ENCODE data around the gene SLC7A5. TPM values are rescaled to one million over a fixed set of nuclear protein-coding genes. Genes with fewer than 3 reads are reported as not detected.

Gene SLC7A5
- total and polyA plus RNA-seq, 2 of the 13 experiments (the other 11 are each of a cell fraction or from before 2014, with no cell fraction given), result 79.6 to 155 TPM

DNA sequence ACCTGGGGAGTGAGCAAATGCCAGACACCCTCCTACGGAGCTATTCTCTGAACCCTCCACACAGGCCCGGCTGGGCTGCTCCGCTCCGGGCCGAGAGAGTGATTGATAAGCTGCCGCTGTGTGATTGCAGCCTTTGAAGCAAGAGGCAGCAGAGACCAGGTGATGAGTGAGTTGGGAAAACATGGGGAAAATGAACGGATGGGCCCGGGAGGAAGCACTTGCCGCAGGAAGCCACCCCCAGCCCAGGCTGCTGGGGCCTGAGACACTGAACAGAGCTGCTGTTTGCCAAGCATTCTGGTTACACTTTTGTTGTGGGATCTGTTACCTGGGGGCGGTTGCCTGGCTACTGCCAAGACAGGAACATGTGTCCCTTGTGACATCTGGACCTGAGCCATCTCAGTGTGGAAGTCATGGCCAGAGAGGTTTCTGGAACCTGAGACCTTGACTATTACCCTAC, 57.1 kb downstream of the SLC7A5 start (continued):
- TF ChIP-seq, protein P1, sequence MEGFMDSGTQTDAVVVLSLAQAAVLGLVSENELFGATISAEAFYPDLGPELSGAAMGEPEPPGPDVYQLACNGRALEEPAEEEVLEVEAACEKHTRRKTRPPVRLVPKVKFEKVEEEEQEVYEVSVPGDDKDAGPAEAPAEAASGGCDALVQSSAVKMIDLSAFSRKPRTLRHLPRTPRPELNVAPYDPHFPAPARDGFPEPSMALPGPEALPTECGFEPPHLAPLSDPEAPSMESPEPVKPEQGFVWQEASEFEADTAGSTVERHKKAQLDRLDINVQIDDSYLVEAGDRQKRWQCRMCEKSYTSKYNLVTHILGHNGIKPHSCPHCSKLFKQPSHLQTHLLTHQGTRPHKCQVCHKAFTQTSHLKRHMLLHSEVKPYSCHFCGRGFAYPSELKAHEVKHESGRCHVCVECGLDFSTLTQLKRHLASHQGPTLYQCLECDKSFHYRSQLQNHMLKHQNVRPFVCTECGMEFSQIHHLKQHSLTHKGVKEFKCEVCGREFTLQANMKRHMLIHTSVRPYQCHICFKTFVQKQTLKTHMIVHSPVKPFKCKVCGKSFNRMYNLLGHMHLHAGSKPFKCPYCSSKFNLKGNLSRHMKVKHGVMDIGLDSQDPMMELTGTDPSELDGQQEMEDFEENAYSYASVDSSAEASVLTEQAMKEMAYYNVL (CRISPR knock-in tag; IDR thresholded peaks at IDR 0.05; ENCODE audit: borderline replicate concordance), result 0 out of 2 replicates have a peak, but pooled peaks have one; percentile 35
- TF ChIP-seq, protein P2, sequence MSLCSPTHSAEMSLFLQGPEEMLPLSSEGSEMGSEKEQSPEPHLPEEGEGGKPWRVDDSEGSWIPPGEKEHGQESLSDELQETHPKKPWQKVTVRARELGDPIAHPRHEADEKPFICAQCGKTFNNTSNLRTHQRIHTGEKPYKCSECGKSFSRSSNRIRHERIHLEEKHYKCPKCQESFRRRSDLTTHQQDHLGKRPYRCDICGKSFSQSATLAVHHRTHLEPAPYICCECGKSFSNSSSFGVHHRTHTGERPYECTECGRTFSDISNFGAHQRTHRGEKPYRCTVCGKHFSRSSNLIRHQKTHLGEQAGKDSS (CRISPR knock-in tag; IDR thresholded peaks at IDR 0.05; ENCODE audit: borderline replicate concordance, low read depth), result no peak
- peak; percentile 56 for TF ChIP-seq MED1 (CRISPR knock-in tag; IDR thresholded peaks at IDR 0.05)
- TF ChIP-seq SRSF1 (optimal IDR thresholded peaks at IDR 0.05; ENCODE audit: low read depth, low read length), result no peak
- TF ChIP-seq, protein P3, sequence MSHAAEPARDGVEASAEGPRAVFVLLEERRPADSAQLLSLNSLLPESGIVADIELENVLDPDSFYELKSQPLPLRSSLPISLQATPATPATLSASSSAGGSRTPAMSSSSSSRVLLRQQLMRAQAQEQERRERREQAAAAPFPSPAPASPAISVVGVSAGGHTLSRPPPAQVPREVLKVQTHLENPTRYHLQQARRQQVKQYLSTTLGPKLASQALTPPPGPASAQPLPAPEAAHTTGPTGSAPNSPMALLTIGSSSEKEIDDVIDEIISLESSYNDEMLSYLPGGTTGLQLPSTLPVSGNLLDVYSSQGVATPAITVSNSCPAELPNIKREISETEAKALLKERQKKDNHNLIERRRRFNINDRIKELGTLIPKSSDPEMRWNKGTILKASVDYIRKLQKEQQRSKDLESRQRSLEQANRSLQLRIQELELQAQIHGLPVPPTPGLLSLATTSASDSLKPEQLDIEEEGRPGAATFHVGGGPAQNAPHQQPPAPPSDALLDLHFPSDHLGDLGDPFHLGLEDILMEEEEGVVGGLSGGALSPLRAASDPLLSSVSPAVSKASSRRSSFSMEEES (CRISPR knock-in tag; IDR thresholded peaks at IDR 0.05), result 0 out of 2 replicates have a peak, but pooled peaks have one; percentile 20
- TF ChIP-seq ETV6 (CRISPR knock-in tag; conservative IDR thresholded peaks at IDR 0.05), result no peak
- TF ChIP-seq FOXK2 (IDR thresholded peaks at IDR 0.05), result no peak
- TF ChIP-seq ZNF558 (CRISPR knock-in tag; IDR thresholded peaks at IDR 0.05; ENCODE audit: borderline replicate concordance), result no peak
- no peak for TF ChIP-seq ZC3H13 (CRISPR knock-in tag; IDR thresholded peaks at IDR 0.05)
- TF ChIP-seq, protein P4, sequence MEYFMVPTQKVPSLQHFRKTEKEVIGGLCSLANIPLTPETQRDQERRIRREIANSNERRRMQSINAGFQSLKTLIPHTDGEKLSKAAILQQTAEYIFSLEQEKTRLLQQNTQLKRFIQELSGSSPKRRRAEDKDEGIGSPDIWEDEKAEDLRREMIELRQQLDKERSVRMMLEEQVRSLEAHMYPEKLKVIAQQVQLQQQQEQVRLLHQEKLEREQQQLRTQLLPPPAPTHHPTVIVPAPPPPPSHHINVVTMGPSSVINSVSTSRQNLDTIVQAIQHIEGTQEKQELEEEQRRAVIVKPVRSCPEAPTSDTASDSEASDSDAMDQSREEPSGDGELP (IDR thresholded peaks at IDR 0.05; ENCODE audit: borderline replicate concordance, low read depth), result peak; percentile 52; the same call in 1 of the 2 replicates
- TF ChIP-seq HDAC1 (CRISPR knock-in tag; IDR thresholded peaks at IDR 0.05), result peak; percentile 52
- TF ChIP-seq ZNF598 (CRISPR knock-in tag; IDR thresholded peaks at IDR 0.05; ENCODE audit: borderline replicate concordance), result peak; percentile 30; the same call in 1 of the 2 replicates
- peak; percentile 64 for TF ChIP-seq ELF3 (CRISPR knock-in tag; IDR thresholded peaks at IDR 0.05)
- TF ChIP-seq XRCC5 (optimal IDR thresholded peaks at IDR 0.05; ENCODE audit: low read length), result peak; percentile 57
- no peak for TF ChIP-seq SUZ12 (IDR thresholded peaks at IDR 0.05; ENCODE audit: low read depth, low read length)
- no peak for TF ChIP-seq ZNF3 (CRISPR knock-in tag; IDR thresholded peaks at IDR 0.05)
- TF ChIP-seq, protein P5, sequence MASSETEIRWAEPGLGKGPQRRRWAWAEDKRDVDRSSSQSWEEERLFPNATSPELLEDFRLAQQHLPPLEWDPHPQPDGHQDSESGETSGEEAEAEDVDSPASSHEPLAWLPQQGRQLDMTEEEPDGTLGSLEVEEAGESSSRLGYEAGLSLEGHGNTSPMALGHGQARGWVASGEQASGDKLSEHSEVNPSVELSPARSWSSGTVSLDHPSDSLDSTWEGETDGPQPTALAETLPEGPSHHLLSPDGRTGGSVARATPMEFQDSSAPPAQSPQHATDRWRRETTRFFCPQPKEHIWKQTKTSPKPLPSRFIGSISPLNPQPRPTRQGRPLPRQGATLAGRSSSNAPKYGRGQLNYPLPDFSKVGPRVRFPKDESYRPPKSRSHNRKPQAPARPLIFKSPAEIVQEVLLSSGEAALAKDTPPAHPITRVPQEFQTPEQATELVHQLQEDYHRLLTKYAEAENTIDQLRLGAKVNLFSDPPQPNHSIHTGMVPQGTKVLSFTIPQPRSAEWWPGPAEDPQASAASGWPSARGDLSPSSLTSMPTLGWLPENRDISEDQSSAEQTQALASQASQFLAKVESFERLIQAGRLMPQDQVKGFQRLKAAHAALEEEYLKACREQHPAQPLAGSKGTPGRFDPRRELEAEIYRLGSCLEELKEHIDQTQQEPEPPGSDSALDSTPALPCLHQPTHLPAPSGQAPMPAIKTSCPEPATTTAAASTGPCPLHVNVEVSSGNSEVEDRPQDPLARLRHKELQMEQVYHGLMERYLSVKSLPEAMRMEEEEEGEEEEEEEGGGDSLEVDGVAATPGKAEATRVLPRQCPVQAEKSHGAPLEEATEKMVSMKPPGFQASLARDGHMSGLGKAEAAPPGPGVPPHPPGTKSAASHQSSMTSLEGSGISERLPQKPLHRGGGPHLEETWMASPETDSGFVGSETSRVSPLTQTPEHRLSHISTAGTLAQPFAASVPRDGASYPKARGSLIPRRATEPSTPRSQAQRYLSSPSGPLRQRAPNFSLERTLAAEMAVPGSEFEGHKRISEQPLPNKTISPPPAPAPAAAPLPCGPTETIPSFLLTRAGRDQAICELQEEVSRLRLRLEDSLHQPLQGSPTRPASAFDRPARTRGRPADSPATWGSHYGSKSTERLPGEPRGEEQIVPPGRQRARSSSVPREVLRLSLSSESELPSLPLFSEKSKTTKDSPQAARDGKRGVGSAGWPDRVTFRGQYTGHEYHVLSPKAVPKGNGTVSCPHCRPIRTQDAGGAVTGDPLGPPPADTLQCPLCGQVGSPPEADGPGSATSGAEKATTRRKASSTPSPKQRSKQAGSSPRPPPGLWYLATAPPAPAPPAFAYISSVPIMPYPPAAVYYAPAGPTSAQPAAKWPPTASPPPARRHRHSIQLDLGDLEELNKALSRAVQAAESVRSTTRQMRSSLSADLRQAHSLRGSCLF (CRISPR knock-in tag; IDR thresholded peaks at IDR 0.05; ENCODE audit: borderline replicate concordance), result no peak
- TF ChIP-seq, protein P6, sequence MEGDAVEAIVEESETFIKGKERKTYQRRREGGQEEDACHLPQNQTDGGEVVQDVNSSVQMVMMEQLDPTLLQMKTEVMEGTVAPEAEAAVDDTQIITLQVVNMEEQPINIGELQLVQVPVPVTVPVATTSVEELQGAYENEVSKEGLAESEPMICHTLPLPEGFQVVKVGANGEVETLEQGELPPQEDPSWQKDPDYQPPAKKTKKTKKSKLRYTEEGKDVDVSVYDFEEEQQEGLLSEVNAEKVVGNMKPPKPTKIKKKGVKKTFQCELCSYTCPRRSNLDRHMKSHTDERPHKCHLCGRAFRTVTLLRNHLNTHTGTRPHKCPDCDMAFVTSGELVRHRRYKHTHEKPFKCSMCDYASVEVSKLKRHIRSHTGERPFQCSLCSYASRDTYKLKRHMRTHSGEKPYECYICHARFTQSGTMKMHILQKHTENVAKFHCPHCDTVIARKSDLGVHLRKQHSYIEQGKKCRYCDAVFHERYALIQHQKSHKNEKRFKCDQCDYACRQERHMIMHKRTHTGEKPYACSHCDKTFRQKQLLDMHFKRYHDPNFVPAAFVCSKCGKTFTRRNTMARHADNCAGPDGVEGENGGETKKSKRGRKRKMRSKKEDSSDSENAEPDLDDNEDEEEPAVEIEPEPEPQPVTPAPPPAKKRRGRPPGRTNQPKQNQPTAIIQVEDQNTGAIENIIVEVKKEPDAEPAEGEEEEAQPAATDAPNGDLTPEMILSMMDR (CRISPR knock-in tag; IDR thresholded peaks at IDR 0.05), result peak; percentile 68
- peak; percentile 73 for TF ChIP-seq RAD21 (CRISPR knock-in tag; IDR thresholded peaks at IDR 0.05)
